HUDEP-2 (cell line): Measurements from ENCODE around the gene ZFP28.
A peak's percentile ranks its signal among the peaks of the same experiment; 100 is the strongest.

Experiments
- DNase-seq, 76 experiments: peaks; one replicate each; lab custom pipeline; 2025; ENCODE audit not compliant: unreplicated experiment in 76 of 76; lab: John Stamatoyannopoulos, UW

Gene ZFP28

GRCh38 chr19:56538761-56539263 lies at the start of gene ZFP28:
Gene ZFP28, plus strand, starts transcription at chr19:56538948. Its CDS starts 71 bp downstream, at chr19:56539019.
- peak in 25 of 76 experiments; percentile 19 to 87 (median 58) for DNase-seq

GRCh38 chr19:56491399-56491798 lies 47.3 kb upstream of the ZFP28 start:
- no peak for DNase-seq

GRCh38 chr19:56504581-56504980 lies 34.2 kb upstream of the ZFP28 start:
- DNase-seq, result no peak

GRCh38 chr19:56507446-56508289 lies 31.1 kb upstream of the ZFP28 start, which contains the start of gene ZNF471:
Gene ZNF471, plus strand, starts transcription at chr19:56507855. Its CDS starts 3,717 bp downstream, at chr19:56511572.
- DNase-seq, result peak in 74 of 76 experiments; percentile 19 to 99 (median 93)

GRCh38 chr19:56508290-56508778 lies 30.4 kb upstream of the ZFP28 start:
- peak in 2 of 76 experiments; percentile 17 to 45 for DNase-seq

GRCh38 chr19:56525214-56525860 lies 13.4 kb upstream of the ZFP28 start:
- no peak for DNase-seq

GRCh38 chr19:56537442-56537841 lies 1.3 kb upstream of the ZFP28 start:
- DNase-seq, result no peak

DNA sequence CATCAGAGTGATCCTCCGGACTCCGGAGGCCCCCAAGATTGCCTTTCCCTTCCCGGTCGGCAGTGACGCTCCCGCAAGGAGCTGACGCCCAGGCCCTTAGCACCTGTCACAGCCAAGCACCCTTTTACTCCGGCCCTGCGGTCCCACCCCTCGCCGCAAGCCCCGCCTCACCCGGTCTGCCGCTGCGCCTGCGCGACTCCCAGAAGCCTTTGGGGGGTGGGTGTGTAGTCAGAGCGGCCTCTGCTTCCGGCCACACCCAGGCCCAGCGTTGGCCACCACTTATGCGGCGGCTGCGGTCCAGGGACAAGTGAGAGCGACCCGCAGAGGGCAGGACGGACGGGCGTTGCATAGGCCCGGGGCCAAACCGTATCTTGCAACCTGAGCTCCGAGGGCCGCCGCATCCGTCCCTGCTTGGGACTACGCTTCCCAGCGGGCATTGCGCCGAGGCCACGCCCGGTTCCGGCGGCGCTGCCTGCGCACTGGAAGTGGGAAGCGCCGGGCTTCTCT lies 441 bp upstream of the ZFP28 start:
- DNase-seq, result peak in 50 of 76 experiments; percentile 2 to 91 (median 52)

DNA sequence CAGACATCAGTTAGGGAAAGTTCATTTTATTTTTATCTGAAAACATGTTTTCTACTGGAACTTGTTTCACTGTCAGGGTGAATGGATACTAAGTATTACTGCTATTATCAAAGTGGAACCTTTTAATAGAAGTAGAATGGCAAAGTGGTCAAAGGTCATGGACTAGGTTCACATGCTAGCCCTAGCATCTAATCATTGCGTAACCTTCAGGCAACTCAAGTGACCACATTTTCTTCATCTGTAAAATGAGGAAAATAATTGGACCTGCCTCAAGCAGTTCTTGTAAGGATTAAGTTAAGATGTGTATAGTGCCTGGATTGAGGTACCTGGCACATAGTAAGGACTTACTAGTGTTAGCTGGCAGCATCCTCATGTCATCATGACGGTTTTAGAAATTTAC lies 5.0 kb downstream of the ZFP28 start:
- DNase-seq, result no peak

DNA sequence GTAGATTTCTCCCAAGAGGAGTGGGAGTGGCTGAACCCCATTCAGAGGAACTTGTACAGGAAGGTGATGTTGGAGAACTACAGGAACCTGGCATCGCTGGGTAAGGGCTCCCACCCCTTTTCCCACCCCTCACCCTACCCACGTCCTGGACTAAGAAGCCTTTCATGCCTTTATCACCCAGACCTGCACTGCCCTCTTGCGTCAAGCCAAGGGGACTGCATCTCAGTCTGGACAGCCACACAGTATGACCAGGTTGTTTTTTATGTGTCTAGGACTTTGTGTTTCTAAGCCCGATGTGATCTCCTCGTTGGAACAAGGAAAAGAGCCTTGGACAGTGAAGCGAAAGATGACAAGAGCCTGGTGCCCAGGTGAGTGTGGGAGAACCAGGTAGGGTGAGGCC lies 8.8 kb downstream of the ZFP28 start:
- DNase-seq, result no peak

DNA sequence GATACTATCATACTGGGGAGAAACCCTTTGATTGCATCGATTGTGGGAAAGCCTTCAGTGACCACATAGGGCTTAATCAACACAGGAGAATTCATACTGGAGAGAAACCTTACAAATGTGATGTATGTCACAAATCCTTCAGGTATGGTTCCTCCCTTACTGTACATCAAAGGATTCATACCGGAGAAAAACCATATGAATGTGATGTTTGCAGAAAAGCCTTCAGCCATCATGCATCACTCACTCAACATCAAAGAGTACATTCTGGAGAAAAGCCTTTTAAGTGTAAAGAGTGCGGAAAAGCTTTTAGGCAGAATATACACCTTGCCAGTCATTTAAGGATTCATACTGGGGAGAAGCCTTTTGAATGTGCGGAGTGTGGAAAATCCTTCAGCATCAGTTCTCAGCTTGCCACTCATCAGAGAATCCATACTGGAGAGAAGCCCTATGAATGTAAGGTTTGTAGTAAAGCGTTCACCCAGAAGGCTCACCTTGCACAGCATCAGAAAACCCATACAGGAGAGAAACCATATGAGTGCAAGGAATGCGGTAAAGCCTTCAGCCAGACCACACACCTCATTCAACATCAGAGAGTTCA lies 15.6 kb downstream of the ZFP28 start:
- no peak for DNase-seq

GRCh38 chr19:56562766-56563165 lies 24.0 kb downstream of the ZFP28 start:
- DNase-seq, result no peak

GRCh38 chr19:56566904-56567273 lies 28.1 kb downstream of the ZFP28 start:
- DNase-seq, result peak in 20 of 76 experiments; percentile 6 to 70 (median 29)

DNA sequence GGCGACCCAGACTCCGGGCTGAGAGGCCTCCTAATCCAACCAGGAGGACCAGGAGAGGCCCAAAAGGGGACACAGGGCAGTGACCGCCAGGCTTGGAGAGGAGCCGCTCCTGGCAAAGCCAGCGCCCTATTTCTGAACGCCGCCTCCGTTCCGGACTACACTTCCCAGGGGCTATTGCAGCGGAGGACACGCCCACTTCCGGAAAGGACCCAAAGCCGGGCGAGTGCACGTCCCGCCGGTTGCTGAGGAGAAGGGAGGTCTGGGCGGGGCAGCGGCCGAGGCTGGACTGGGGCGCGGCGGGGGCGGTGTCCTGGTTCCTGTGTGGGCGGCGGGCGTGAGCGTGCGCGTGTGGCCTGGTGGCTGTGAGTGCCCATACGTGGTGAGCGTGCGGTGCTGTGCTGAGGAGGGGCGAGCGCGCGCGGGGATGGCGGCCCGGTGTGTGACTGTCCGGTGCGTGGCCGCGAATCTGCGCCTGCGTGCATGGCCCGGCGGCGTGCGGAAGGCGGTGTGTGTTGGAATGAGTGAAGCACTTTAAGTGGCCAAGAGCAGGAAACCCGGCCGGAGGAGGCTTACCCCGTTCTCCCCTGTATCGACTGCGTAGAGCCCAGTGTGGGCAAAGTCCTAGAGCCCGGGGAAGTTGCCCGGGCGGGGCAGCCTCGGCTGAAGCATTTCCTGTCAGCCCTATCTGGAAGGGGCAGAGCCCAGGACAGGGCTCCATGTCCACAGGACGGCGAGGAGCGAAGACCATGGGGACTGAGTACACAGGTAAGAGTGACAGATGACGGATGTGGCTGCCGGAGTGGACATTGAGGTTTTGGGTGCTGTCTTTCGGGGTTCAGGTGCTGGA lies 28.7 kb downstream of the ZFP28 start, which contains the start of gene ZNF470:
Gene ZNF470, plus strand, starts transcription at position 195 of the 847 bp plus-strand sequence. CDS start 2,844 bp downstream, outside the sequence.
- peak in 74 of 76 experiments; percentile 7 to 97 (median 85) for DNase-seq

- no peak for DNase-seq
These were observed 33.8 kb downstream of the ZFP28 start for GRCh38 chr19:56572589-56572988.

- no peak for DNase-seq
These were observed 35.2 kb downstream of the ZFP28 start for GRCh38 chr19:56573914-56574313.

DNA sequence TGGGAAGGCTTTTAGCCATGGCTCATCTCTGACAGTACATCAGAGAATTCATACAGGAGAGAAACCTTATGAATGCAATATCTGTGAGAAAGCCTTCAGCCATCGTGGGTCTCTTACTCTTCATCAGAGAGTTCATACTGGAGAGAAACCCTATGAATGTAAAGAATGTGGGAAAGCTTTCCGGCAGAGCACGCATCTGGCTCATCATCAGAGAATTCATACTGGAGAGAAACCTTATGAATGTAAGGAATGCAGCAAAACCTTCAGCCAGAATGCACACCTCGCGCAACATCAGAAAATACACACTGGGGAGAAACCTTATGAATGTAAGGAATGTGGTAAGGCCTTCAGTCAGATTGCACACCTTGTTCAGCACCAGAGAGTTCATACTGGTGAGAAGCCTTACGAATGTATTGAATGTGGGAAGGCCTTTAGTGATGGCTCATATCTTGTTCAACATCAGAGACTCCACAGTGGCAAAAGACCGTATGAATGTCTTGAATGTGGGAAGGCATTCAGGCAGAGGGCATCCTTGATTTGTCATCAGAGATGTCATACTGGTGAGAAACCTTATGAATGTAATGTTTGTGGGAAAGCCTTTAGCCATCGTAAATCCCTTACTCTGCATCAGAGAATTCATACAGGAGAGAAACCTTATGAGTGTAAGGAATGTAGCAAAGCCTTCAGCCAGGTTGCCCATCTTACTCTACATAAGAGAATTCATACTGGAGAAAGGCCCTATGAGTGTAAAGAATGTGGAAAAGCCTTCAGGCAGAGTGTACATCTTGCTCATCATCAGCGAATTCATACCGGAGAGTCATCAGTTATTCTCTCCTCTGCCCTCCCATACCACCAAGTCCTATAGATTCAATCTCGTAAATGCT lies 39.2 kb downstream of the ZFP28 start:
- DNase-seq, result no peak

DNA sequence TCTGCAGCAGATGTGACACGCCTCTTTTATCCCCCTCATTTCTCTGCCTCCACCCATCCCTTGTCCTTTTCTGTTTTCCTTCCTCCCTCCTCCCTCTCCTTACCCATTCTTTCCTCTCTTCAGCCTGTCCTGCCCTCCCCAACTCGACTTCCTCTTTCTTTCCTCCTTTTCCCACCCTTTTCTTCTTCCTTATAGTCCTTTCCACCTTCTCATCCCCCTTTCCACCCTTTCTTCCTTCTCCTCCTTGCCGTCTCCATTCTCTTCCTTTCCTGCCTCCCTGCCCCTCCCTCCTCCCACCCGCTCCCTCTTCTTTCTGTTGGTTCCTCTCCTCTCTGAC lies 55.7 kb downstream of the ZFP28 start:
- DNase-seq, result no peak
